HG02981 (cell line): Measurements from ENCODE around the gene PCLAF.
"Not testable (repeated sequence)": the region's sequence is repeated elsewhere in the genome, so short reads cannot be mapped to it uniquely, and the experiment has no call there.

Source experiments
- ATAC-seq: cut with Tn5 transposase; IDR thresholded peaks from one replicate; pipeline ENCODE4 v1.9.1; 2021; ENCODE audit warnings: mild to moderate bottlenecking, moderate library complexity; ENCODE audit not compliant: unreplicated experiment

The PCLAF gene, protein sequence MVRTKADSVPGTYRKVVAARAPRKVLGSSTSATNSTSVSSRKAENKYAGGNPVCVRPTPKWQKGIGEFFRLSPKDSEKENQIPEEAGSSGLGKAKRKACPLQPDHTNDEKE

GRCh38 chr15:64381000-64381751 is at the start of gene PCLAF:
Gene PCLAF (minus strand): TSS chr15:64381441. CDS start chr15:64381371, 70 bp downstream.
- ATAC-seq = peak; percentile 98

DNA sequence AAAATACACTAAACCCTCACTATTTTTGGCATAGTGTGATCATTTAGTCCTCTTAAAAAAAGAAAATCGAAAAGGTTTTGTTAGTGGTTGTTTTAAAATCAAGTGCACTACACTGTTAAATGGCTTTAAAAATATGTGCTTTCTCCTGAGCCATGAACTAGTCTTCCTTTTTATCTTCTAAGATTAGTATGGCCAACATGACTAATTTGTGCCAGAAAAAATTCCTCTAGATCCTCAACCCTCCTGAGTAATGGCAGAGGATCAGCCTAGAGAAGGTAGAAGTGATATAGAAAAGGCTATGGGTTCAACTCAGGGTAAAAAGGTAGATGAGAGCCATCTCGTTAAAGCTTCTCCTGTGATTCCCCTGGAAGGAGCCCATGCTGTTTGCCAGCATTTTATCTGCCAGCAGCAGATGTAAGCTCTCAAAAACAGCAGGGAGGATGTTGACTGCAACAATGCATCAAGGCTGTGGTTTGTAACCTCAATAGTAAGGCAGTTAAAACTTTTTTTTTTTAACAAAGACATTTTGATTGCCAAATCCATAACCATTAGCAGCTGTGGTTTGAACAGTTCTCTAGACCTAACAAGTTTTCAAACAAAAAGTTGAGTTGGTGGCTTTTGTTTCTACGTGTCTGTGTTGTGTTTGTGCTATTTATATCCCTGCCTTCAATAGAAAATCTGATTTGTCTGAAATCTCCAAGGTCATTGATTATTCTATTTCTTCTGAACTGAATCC is 48.9 kb upstream of the PCLAF start:
- no peak for ATAC-seq

- no peak for ATAC-seq
Observed at GRCh38 chr15:64429448-64429847, 48.2 kb upstream of the PCLAF start.

DNA sequence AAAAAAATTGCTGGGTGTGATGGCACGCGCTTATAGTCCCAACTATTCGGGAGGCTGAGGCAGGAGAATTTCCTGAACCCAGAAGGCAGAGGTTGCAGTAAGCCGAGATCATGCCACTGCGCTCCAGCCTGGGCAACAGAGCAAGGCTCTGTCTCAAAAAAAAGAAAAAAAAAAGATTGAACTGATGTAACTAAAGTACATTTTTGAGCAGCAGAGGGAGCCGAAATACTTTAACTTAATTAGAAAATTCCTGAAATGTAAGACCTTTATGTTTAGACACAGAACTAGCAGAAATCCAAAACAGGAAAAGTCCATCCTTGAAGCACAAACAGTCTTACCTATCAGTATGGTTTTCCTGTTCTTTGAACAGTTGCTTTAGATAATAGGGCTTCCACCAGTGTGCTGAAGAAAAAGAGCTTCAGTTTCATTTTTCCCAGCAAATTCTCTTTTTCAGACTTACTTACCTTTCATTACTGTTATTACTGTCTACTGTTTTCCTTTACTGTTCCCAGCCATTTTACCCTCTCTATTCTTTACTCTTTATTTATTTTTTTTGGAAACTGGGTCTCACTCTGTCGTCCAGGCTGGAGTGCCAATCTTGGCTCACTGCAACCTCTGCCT is 45.7 kb upstream of the PCLAF start:
- no peak for ATAC-seq

GRCh38 chr15:64425221-64425620 is 44.0 kb upstream of the PCLAF start:
- no peak for ATAC-seq

DNA sequence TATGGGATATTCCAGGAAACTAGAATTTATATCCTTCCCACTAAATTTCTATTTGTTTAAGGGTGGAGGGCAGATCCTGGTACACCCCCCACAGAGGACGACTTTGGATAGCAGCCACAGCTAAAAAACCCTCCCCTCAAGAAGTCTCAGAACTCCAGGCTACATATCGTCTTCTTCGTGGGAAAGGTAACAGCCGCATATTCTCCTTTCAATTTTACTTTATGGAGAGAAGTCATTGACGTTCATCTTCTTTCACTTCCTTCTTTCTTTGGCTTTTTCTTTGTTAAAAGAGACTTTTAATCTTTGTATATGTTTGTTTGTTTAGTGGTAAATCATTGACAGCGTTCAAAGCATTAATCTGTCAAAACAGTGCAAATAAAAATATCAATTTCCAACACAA is 42.7 kb upstream of the PCLAF start:
- ATAC-seq = no peak

- ATAC-seq = no peak
Observed at GRCh38 chr15:64422697-64423096, 41.5 kb upstream of the PCLAF start.

GRCh38 chr15:64412216-64412615 is 31.0 kb upstream of the PCLAF start:
- ATAC-seq = no peak

DNA sequence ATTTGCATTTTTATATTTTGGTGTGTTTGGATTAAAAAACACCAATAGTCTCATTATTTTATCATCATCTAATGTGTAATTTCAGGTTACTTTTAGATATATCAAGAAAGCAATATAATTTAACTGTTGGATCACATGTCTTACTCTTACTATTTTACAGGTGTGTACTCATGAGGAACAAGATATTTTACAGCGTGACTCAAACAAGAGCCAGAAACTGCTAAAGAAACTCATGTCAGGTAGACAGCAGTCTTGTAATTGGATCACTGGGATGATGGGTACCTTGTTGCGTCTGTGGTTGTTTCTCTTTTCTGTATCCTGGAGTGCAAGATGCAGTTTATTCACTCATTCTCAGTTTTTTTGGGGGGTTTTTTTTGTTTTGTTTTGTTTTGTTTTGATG is 19.3 kb upstream of the PCLAF start:
- no peak for ATAC-seq

GRCh38 chr15:64398575-64398974 is 17.3 kb upstream of the PCLAF start:
- no peak for ATAC-seq

- no peak for ATAC-seq
Observed at GRCh38 chr15:64396789-64397188, 15.5 kb upstream of the PCLAF start.

DNA sequence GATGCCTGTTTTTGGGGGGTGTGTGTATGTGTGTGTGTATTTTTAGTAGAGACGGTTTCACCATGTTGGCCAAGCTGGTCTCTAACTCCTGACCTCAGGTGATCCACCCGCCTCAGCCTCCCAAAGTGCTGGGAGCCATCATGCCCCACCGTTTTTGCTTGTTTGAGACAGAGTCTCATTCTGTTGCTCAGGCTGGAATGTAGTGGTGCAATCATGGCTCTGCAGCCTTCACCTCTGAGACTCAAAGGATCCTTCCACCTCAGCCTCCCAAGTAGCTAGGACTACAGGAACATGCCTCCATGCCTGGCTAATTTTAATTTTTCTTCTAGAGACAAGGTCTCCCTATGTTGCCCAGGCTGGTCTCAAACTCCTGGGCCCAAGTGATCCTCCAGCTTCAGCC is 11.2 kb upstream of the PCLAF start:
- not testable (repeated sequence) for ATAC-seq

GRCh38 chr15:64389036-64389435 is 7.8 kb upstream of the PCLAF start:
- ATAC-seq = no peak

DNA sequence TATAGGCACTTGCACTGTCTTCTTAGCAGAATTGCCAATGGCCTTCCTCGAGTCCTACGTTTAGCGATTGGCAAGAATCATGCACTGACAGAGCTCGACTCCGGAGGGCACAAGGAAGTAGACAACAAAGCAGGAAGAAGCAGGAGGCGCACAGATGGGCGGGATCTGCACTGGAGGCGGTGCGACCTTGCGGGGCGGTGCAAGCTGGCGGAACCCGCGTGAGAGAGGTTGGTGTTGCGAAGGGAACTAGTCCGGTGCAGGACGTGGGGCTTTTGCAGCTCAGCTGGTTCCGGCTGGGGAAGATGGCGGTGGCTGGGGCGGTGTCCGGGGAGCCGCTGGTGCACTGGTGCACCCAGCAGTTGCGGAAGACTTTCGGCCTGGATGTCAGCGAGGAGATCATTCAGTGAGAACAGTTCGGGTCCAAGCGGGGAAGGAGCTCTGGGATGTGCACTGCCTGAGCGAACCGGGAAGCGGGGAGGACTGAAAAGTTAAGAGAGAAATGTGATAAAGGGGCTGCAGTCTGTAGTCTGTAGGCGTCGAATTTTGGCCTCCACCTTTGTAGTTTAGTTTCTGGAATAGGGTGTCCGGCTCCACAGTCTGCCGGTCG is 6.4 kb upstream of the PCLAF start, which contains the start of gene TRIP4:
Gene TRIP4, plus strand, starts transcription at position 275 of the 607 bp plus-strand sequence. Its CDS starts 28 bp downstream, at position 303.
- peak; percentile 98 for ATAC-seq

DNA sequence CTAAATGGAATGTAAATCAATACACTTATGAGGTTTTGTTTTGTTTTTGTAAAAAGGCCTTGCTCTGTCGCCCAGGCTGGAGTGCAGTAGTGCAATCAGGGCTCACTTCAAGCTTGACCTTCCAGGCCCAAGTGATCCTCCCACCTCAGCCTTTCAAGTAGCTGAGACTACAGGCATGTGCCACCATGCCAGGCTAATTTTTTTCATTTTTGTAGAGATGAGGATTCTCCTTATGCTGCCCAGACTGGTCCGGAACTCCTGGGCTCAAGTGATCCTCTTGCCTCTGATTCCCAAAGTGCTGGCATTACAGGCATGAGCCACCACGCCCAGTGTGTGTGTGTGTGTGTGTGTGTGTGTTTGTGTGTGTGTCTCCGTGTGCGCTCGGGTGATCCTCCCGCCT is 5.0 kb upstream of the PCLAF start:
- ATAC-seq = no peak

GRCh38 chr15:64383760-64384159 is 2.5 kb upstream of the PCLAF start:
- no peak for ATAC-seq

DNA sequence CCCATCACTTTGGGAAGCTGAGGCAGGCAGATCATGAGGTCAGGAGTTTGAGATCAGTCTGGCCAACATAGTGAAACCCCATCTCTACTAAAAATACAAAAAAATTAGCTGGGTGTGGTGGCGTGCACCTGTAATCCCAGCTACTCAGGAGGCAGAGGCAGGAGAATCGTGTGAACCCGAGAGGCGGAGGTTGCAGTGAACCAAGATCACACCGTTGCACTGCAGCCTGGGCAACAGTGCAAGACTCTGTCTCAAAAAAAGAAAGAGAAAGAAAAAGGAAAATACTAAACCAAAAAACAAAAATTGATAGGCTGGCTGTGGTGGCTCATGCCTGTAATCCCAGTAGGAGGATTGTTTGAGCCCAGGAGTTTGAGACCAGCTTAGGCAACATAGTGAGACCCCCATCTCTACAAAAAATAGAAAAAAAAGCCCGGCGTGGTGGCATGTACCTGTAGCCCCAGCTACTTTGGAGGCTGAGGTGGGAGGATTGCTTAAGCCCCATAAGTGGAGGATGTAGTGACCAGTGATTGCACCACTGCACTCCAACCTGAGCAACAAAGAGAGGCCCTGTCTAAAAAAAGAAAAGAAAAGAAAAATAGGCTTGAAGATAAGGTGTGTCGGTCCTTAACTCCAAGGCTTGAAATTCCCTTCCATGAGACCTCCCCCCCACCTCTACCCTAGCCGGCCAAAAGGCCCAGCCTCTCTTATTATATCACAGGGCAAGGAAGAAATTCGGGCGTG is 941 bp downstream of the PCLAF start:
- ATAC-seq = not testable (repeated sequence)

DNA sequence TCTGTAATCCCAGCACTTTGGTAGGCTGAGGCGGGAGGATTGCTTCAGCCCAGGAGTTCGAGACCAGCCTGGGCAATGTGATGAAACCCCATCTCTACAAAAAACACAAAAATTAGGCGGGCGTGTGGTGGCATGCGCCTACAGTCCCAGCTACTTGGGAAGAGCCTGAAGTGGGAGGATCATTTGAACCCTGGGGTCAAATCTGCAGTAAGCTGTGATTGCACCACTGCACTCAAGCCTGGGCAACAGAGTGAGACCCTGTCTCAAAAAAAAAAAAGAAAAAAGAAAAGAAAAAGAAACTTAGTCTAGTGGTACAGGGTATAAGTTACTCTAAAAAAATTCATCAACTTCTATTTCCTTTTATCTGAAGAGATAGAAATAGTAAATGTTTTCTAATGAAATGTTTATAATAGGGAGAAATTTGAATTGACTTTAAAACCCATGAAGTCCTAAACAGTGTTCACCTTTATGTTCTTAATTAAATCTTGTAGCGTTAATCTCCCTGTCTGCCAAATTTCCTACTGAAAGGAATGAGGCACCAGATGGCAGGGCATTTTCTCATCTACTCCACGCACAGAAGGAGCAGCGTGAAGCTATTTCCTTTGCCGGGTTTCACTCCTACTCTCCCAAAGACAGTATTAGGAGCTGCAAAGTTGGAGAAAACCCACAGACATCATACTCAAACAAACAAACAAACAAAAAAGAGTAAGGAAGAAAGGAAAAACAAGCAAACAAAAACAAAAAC is 1.9 kb downstream of the PCLAF start:
- no peak for ATAC-seq

GRCh38 chr15:64373360-64373759 is 7.9 kb downstream of the PCLAF start:
- ATAC-seq = no peak

DNA sequence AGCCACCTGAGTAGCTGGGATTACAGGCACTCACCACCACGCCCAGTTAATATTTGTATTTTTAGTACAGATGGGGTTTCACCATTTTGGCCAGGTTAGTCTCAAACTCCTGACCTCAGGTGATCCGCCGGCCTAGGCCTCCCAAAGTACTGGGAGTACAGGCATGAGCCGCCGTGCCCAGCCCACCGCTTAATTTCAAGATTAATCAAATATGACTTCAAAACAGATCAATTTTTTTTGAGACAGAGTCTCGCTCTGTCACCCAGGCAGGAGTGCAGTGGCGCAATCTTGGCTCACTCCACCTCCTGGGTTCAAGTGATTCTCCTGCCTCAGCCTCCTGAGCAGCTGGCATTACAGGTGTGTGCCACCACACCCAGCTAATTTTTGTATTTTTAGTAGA is 9.9 kb downstream of the PCLAF start:
- not testable (repeated sequence) for ATAC-seq
